Measurements from ENCODE around the gene SLC39A13. TPM values are rescaled to one million over a fixed set of nuclear protein-coding genes. Genes with fewer than 3 reads are reported as not detected.

The SLC39A13 gene
- total RNA-seq, 1 experiment from 2014 or later, result 29.2 TPM

GRCh38 chr11:47393163-47394049 is 15.0 kb upstream of the SLC39A13 start:
- Mint-ChIP-seq H3K27ac (peak overlapping the region in 1 of 3 experiments; percentile 55; a peak in 2 of 7 replicates), H3K9me3 (no peaks in the 10 kb centered on the region; a peak in 1 of 5 replicates), H3K4me3 (no peak overlapping the region), H3K36me3 (ENCODE audit: insufficient read depth in 1 of 3, low read depth in 3 of 3) (no peaks in the 10 kb centered on the region), H3K27me3 (ENCODE audit: low read depth) (no peaks in the 10 kb centered on the region; the same call in 1 of the 2 replicates), H3K4me1 (peaks cover 6 to 9% of the 10 kb centered on the region in 2 experiments)
- Histone ChIP-seq H3K4ac (ENCODE audit: low read depth, low read length) (no peak overlapping the region), H3K56ac (ENCODE audit: insufficient read length, low read depth, low read length) (no peak overlapping the region), H3K79me1 (ENCODE audit: insufficient read depth, low read depth, low read length, poor library complexity, severe bottlenecking) (no peaks in the 10 kb centered on the region), H2AFZ (ENCODE audit: low read length) (no peak overlapping the region), H2BK12ac (ENCODE audit: insufficient read length, low read depth, low read length) (no peak overlapping the region), H3K9me3 (ENCODE audit: control insufficient read depth, low read depth, low read length) (no peaks in the 10 kb centered on the region), H3K18ac (ENCODE audit: insufficient read length, low read depth, low read length) (no peak overlapping the region), H4K5ac (ENCODE audit: insufficient read length, low read depth, low read length) (no peak overlapping the region), H3K4me1 (ENCODE audit: insufficient read depth, low read length) (no peaks in the 10 kb centered on the region), H2BK15ac (ENCODE audit: low read depth, low read length) (no peak overlapping the region), H3K27ac (ENCODE audit: insufficient read length, low read depth, low read length) (no peak overlapping the region), H2BK120ac (ENCODE audit: low read depth, low read length, poor library complexity, severe bottlenecking) (no peak overlapping the region), H4K91ac (ENCODE audit: insufficient read length, low read depth, low read length) (no peak overlapping the region), H3K27me3 (ENCODE audit: insufficient read depth, low read length) (no peaks in the 10 kb centered on the region), H3K14ac (ENCODE audit: insufficient read depth, low read length) (no peak overlapping the region), H2AK5ac (ENCODE audit: insufficient read length, low read length) (no peak overlapping the region), H3T11ph (ENCODE audit: low read length) (no peak overlapping the region), H2BK20ac (ENCODE audit: low read depth, low read length, poor library complexity, severe bottlenecking) (no peak overlapping the region), H3K23ac (ENCODE audit: insufficient read length, low read depth, low read length) (no peak overlapping the region), H2BK5ac (ENCODE audit: insufficient read length, low read length) (no peak overlapping the region), H4K8ac (replicated peaks; ENCODE audit: insufficient read length, low read depth, low read length) (no peak overlapping the region), H3K9ac (ENCODE audit: extremely low read depth, insufficient read length, low read length) (no peak overlapping the region), H3K23me2 (ENCODE audit: insufficient read length, low read depth, low read length, poor library complexity, severe bottlenecking) (no peaks in the 10 kb centered on the region), H3K79me2 (ENCODE audit: insufficient read depth, low read length) (no peaks in the 10 kb centered on the region), H4K20me1 (ENCODE audit: control insufficient read depth, insufficient read depth, insufficient read length) (no peaks in the 10 kb centered on the region), H3K4me2 (ENCODE audit: insufficient read depth, insufficient read length, low read length) (no peak overlapping the region)
- peak; percentile 25 for DNase-seq
- TF ChIP-seq CTCF (conservative IDR thresholded peaks at IDR 0.05), result no peak
- no CpG with 5 or more reads among the region's 20 CpGs for WGBS (ENCODE audit: extremely low coverage, insufficient read length, low lambda C conversion rate)
